GM23338 (cell line): ENCODE data around the gene FUT7. TPM values are rescaled to one million over a fixed set of nuclear protein-coding genes. Genes with fewer than 3 reads are reported as not detected.

ENCODE experiments used
- ATAC-seq: fragments of 200-7000 bp; cut with Tn5 transposase; 3 replicates; pipeline ENCODE4 v1.9.1; 2020
- DNase-seq: peaks from one replicate; pipeline ENCODE4 v3.0.0-alpha.2; 2015; ENCODE audit warnings: low spot score
- H2AFZ ChIP-seq: fragments of 200-600 bp; sonication (generic); 2 replicates; pipeline ENCODE4 v1.8.0; 2016; ENCODE audit warnings: antibody characterized with exemption, mild to moderate bottlenecking, moderate library complexity
- H3F3A ChIP-seq: fragments of 200-600 bp; sonication (generic); replicated peaks from 2 replicates; pipeline ENCODE4 v1.8.0; 2017; ENCODE audit warnings: antibody characterized with exemption, mixed run types, low read depth
- H3K27ac ChIP-seq: fragments of 200-600 bp; sonication (generic); 2 replicates; pipeline ENCODE4 v1.6.1; 2016; ENCODE audit warnings: low read depth
- H3K27me3 ChIP-seq: fragments of 200-600 bp; sonication (generic); 2 replicates; pipeline ENCODE4 v1.8.0; 2016; ENCODE audit warnings: mild to moderate bottlenecking, mixed run types, moderate library complexity; ENCODE audit not compliant: insufficient read depth
- H3K36me3 ChIP-seq: fragments of 200-600 bp; sonication (generic); 2 replicates; pipeline ENCODE4 v1.8.0; 2016; ENCODE audit warnings: mild to moderate bottlenecking; ENCODE audit not compliant: insufficient read depth
- H3K4me1 ChIP-seq: fragments of 200-600 bp; sonication (generic); 2 replicates; pipeline ENCODE4 v1.8.0; 2016; ENCODE audit warnings: mild to moderate bottlenecking, moderate library complexity; ENCODE audit not compliant: insufficient read depth
- H3K4me2 ChIP-seq: fragments of 200-600 bp; sonication (generic); 2 replicates; pipeline ENCODE4 v1.7.1; 2017; ENCODE audit warnings: mixed run types
- H3K4me3 ChIP-seq: fragments of 200-600 bp; sonication (generic); 2 replicates; pipeline ENCODE4 v1.6.1; 2016; ENCODE audit warnings: mixed run types
- H3K79me2 ChIP-seq: fragments of 200-600 bp; sonication (generic); replicated peaks from 2 replicates; pipeline ENCODE4 v1.8.0; 2017; ENCODE audit warnings: mild to moderate bottlenecking; ENCODE audit not compliant: insufficient read depth
- H3K9me2 ChIP-seq: fragments of 200-600 bp; sonication (generic); 2 replicates; pipeline ENCODE4 v1.8.0; 2017; ENCODE audit not compliant: insufficient read depth
- H4K20me1 ChIP-seq: fragments of 200-600 bp; sonication (generic); replicated peaks from 2 replicates; pipeline ENCODE4 v1.8.0; 2017; ENCODE audit warnings: mild to moderate bottlenecking; ENCODE audit not compliant: insufficient read depth
- H3K27ac Mint-ChIP-seq: 2 replicates; pipeline ENCODE4 v1.8.0; 2020; ENCODE audit warnings: inconsistent platforms, mild to moderate bottlenecking, moderate library complexity, mixed read lengths
- H3K27me3 Mint-ChIP-seq: 3 replicates; pipeline ENCODE4 v1.8.0; 2022; ENCODE audit warnings: low read depth, mild to moderate bottlenecking, moderate library complexity, mixed read lengths, inconsistent platforms; ENCODE audit not compliant: insufficient read depth, poor library complexity
- H3K36me3 Mint-ChIP-seq: 3 replicates; pipeline ENCODE4 v1.8.0; 2021; ENCODE audit warnings: low read depth, mild to moderate bottlenecking, inconsistent platforms, moderate library complexity, mixed read lengths
- H3K4me1 Mint-ChIP-seq: 3 replicates; pipeline ENCODE4 v1.8.0; 2020; ENCODE audit warnings: mild to moderate bottlenecking, inconsistent platforms, mixed read lengths
- H3K4me3 Mint-ChIP-seq: 3 replicates; pipeline ENCODE4 v1.8.0; 2021; ENCODE audit warnings: moderate library complexity, mild to moderate bottlenecking, inconsistent platforms, mixed read lengths
- H3K9me3 Mint-ChIP-seq: 3 replicates; pipeline ENCODE4 v1.8.0; 2020; ENCODE audit warnings: moderate library complexity, mild to moderate bottlenecking, inconsistent platforms, mixed read lengths
- CTCF ChIP-seq, 2 experiments: fragments of 200-600 bp in 1 of 2; sonication (generic) in 1 of 2; conservative IDR thresholded peaks; 2 replicates each; pipeline versions ENCODE4 v1.5.1 to v1.6.1; 2016 to 2017; ENCODE audit warnings: antibody characterized with exemption in 2 of 2, low read depth in 2 of 2, mild to moderate bottlenecking in 2 of 2, moderate library complexity in 1 of 2
- ETS1 ChIP-seq: IDR thresholded peaks from 2 replicates; pipeline ENCODE4 v1.6.1; 2016; ENCODE audit warnings: antibody characterized with exemption
- EZH2 ChIP-seq: fragments of 200-600 bp; sonication (generic); IDR thresholded peaks from one replicate; pipeline ENCODE4 v1.8.0; 2017; ENCODE audit warnings: antibody characterized with exemption, mild to moderate bottlenecking, low read depth; ENCODE audit not compliant: unreplicated experiment
- EZH2phosphoT487 ChIP-seq: fragments of 200-600 bp; sonication (generic); IDR thresholded peaks from one replicate; pipeline ENCODE4 v1.8.1; 2018; ENCODE audit warnings: antibody characterized with exemption; ENCODE audit not compliant: unreplicated experiment
- JUNB ChIP-seq: IDR thresholded peaks from one replicate; pipeline ENCODE4 v1.6.1; 2016; ENCODE audit warnings: antibody characterized with exemption; ENCODE audit not compliant: unreplicated experiment
- NANOG ChIP-seq: IDR thresholded peaks from 2 replicates; pipeline ENCODE4 v1.6.1; 2016; ENCODE audit warnings: antibody characterized with exemption, borderline replicate concordance
- REST ChIP-seq: IDR thresholded peaks from one replicate; pipeline ENCODE4 v1.6.1; 2018; ENCODE audit warnings: antibody characterized with exemption; ENCODE audit not compliant: unreplicated experiment
- ZNF114 ChIP-seq: fragments of 250-450 bp; sonication (Bioruptor Pico); IDR thresholded peaks from 2 replicates; pipeline ENCODE4 v1.5.0; 2020; ENCODE audit warnings: mild to moderate bottlenecking, moderate library complexity
- polyA plus RNA-seq: library from polyadenylated mRNA; unstranded; fragments of >200 nt; fragmentation: Nextera tagmentation; extraction: Ambion mirVana; gene quantifications from 2 replicates; pipeline ENCODE4 v1.2.1, GENCODE V29; 2016
- total RNA-seq: library from RNA; depleted of rRNA; stranded (reverse); fragments of >200 nt; shearing (Covaris generic); gene quantifications from 2 replicates; pipeline ENCODE4 v1.2.3, GENCODE V29; 2014

Gene FUT7
- total and polyA plus RNA-seq, 2 experiments from 2014 or later: not detected

GRCh38 chr9:137017791-137018497, 13.9 kb downstream of the FUT7 start:
- DNase-seq (peak; percentile 65), ATAC-seq (peak; percentile 3; the same call in 2 of the 3 replicates)
- no peak overlapping the region for H3K27ac Mint-ChIP-seq
- Histone ChIP-seq H3K9me2 (no peaks in the 10 kb centered on the region), H3K36me3 (no peaks in the 10 kb centered on the region), H3K4me1 (peaks cover 4% of the 10 kb centered on the region; the same call in 1 of the 2 replicates), H3K4me3 (no peak overlapping the region), H2AFZ (no peak overlapping the region), H3K27ac (no peak overlapping the region), H3K4me2 (no peak overlapping the region), H3K27me3 (no peaks in the 10 kb centered on the region), H3K79me2 (no peaks in the 10 kb centered on the region), H4K20me1 (no peaks in the 10 kb centered on the region), H3F3A (0 out of 2 replicates have a peak, but pooled peaks cover 3% of the 10 kb centered on the region)
- no peak overlapping the region for H3K4me3 Mint-ChIP-seq
- no peaks in the 10 kb centered on the region for H3K9me3 Mint-ChIP-seq
- no peaks in the 10 kb centered on the region; the same call in 2 of the 3 replicates for H3K4me1 Mint-ChIP-seq
- peaks cover 2% of the 10 kb centered on the region; the same call in 1 of the 3 replicates for H3K36me3 Mint-ChIP-seq
- peaks cover 7% of the 10 kb centered on the region for H3K27me3 Mint-ChIP-seq
- TF ChIP-seq ETS1: no peak
- no peak for TF ChIP-seq ZNF114 (CRISPR knock-in tag)
- TF ChIP-seq JUNB: no peak
- no peak for TF ChIP-seq NANOG
- no peak for TF ChIP-seq EZH2phosphoT487
- TF ChIP-seq REST: no peak
- TF ChIP-seq EZH2: no peak

- Mint-ChIP-seq H3K4me3 (no peak overlapping the region), H3K27ac (no peak overlapping the region), H3K4me1 (no peaks in the 10 kb centered on the region; the same call in 2 of the 3 replicates), H3K36me3 (peaks cover 2% of the 10 kb centered on the region; the same call in 1 of the 3 replicates), H3K27me3 (peaks cover 6% of the 10 kb centered on the region), H3K9me3 (no peaks in the 10 kb centered on the region)
- Histone ChIP-seq H2AFZ (no peak overlapping the region), H3K27me3 (no peaks in the 10 kb centered on the region), H3K79me2 (no peaks in the 10 kb centered on the region), H3F3A (no peaks in the 10 kb centered on the region), H3K36me3 (no peaks in the 10 kb centered on the region), H3K27ac (no peak overlapping the region), H3K9me2 (no peaks in the 10 kb centered on the region), H3K4me3 (no peak overlapping the region), H3K4me2 (no peak overlapping the region), H4K20me1 (no peaks in the 10 kb centered on the region), H3K4me1 (no peaks in the 10 kb centered on the region)
- ATAC-seq: no peak
- no peak for DNase-seq
- TF ChIP-seq EZH2phosphoT487 (no peak), CTCF (conservative IDR thresholded peaks at IDR 0.05; ENCODE audit: low read depth in 2 of 2) (no peak), EZH2 (no peak)
Observed at GRCh38 chr9:137017071-137017470, 14.8 kb downstream of the FUT7 start.
